GM12801 (cell line): Measurements from ENCODE around the gene CDKN3.

Experiments
- CTCF ChIP-seq: IDR thresholded peaks from one replicate; pipeline ENCODE4 v1.5.1; 2011; ENCODE audit warnings: control low read depth; ENCODE audit not compliant: insufficient read length; ENCODE audit errors: extremely low read depth

Gene CDKN3

GRCh38 chr14:54420478-54421142, 23.8 kb downstream of the CDKN3 start:
- TF ChIP-seq CTCF = no peak

DNA sequence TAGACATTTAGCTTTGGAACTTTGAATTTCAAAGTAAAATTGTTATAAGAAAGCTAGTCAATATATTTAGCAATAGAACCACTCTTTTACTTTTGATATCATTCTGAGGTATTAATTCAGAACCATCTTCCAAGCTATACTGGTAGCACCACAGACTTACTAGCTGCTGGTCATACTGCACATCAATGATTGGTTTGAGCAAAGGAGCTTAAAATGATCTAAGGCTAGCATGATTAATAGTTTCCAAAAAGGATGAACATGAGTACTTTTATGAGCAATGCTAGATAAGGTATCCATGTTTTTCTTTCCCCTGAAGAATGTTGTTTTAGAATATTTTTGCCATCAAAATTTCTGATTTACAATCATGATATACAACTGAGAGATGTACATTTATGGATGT, 27.2 kb downstream of the CDKN3 start:
- TF ChIP-seq CTCF = no peak

DNA sequence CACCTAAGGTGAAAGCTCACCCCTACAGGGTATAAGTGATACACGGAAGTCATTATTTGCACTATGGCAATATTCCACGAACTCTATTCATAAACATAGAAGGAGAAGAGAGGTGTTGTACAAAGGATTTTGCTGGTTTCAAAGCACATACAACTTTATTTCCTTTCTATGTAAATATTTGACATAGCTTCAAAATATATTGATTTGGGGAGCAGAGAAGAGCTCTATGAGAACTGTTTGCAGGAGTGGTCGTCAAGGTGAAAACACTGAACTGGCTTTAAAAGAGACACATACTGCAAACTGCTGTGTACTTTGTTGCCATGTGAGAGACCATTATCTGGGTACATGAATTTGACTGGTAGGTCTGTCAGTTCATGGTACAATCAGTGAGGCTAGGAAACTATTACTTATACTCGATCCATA, 27.7 kb downstream of the CDKN3 start:
- no peak for TF ChIP-seq CTCF

DNA sequence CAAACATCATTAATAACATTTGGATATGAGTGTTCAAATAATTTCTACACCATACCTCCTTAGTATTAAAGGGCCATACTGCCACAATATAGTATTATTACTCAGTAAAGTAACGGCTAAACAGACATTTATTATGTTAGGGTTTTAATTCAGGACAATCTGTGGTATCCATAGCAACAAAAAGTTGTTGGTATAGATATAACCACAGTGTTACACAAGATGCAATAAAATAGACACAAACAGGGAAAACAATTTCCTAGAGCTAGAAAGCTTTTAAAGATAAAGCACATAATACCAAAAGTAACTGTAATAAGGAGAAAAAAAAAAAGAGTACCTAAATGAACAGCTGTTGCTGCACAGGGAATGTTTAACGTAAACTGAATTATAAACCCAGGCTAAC, 28.3 kb downstream of the CDKN3 start:
- no peak for TF ChIP-seq CTCF

DNA sequence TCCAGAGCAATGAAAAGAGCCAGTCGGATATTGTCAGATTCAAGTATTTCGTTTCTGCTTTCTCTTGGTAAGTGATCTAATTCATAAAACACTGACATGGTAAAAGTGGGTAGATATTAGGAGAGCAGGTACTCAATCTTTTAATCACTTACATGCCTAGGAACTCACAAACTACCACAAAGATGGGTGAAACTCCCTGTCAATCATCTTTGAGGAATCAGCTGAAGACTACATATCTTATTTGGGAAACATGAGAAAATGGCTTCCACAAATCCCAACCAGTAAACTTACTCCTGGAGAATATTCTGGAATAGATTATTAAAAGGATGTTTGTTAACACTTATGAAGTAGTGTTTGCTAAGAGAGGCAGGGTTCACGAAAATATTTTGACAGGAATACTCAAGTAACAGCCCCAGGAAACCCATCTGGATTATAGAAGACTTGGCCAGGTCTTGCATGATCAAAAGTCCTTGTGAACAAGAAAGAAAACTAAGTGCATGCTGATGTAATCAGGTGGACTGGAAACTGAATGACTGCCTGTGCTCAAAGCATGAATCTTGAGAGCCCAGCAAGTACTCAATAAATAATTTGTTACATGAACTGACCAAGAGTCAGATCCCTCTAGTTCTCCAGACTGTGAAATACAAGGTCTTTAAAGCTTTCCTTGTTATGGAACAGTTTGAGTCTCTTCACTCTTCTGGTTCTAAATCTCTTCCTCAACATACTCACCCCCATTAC, 28.9 kb downstream of the CDKN3 start:
- TF ChIP-seq CTCF = no peak

DNA sequence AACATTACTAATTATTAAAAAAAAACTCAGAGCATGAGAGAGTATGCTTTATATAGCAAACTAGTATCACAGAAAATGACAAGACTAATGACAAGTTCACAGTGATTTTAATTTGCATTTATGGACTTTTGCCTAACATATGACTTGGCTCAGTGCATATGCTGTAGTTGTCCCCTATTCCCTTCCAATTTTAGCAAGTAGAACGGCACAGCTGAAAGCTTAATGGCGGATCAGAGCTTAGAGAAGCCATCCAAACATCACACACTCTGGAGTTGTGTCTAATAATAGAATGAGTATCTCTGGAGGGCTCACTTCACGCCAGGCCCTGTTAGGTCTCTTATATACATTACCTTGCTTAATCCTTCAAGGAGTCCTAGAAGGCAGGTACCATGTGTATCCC, 31.1 kb downstream of the CDKN3 start:
- TF ChIP-seq CTCF = no peak

- no peak for TF ChIP-seq CTCF
Measured at GRCh38 chr14:54428527-54428926, 31.7 kb downstream of the CDKN3 start.
